HG02623 (cell line): Measurements from ENCODE around the gene PTPN6.

Experiments used
- ATAC-seq: cut with Tn5 transposase; IDR thresholded peaks from one replicate; pipeline ENCODE4 v1.9.1; 2021; ENCODE audit warnings: moderate library complexity; ENCODE audit not compliant: unreplicated experiment

PTPN6 gene

DNA sequence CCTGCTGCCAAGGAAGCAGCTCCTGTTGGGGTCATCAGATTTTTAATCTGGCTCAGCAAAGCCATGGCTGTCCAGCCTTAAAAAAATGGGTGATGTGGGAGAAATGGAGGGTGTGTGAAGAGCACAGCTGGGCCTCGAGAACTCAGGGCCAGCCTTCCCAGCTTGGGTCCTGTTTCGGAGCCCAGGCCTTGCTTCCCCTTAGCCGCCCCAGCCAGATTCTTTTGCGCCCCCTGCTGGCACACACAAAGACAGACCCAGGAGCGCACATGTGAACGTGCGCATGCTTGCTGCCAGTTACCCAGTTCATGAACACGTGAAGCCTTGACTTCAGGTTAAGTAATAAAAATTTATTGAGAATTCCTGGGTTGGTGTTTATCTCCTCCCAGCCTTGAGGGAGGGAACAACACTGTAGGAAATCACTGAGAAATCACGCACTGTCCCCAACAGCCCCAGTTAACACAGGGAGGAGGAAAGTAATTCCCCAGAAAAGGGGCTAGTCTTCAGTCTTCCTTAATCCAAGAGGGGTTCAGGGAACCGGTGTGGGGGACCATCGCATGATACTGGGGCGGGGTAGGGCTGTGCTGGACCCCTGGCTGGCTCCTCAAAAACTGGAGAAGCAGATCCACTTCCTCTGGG, 14.0 kb downstream of the PTPN6 start:
- no peak for ATAC-seq

DNA sequence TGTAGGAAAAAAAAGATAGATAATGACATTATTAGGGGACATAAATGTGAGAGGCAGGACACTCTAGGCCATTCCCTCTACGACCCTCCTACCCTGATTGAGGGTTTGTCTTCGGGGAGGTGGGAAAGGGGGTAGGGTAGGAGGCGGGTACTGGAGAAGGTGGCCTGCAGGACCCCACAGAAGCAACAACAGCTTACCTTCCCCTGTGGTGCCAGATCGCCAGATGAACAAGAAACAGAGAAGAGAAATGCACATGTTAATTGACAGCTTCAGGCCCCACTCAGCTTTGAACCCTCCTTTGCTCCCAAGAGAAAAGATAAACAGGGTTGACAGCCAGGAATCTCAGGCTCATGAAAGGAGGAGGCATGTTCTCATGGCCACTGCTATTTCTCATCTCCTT, 14.6 kb downstream of the PTPN6 start:
- ATAC-seq = no peak

DNA sequence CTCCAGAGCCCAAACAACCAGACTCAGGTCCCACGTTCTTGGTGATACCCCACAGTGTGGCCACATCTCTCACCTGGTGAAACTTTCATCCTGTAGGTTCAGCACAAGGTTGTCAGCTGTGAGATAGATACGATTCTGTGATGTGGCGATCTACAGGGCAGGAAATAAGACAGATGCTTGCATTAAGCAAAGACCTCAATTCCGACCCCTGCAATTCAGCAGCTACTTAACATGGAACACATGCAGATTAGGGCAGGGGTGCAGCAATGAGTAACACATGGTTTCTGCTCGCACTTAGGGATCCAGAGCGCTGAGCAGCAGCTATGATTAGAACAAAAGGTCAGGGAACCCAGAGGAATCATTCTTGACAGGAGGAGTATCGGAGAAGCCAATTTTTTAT, 15.2 kb downstream of the PTPN6 start:
- no peak for ATAC-seq

DNA sequence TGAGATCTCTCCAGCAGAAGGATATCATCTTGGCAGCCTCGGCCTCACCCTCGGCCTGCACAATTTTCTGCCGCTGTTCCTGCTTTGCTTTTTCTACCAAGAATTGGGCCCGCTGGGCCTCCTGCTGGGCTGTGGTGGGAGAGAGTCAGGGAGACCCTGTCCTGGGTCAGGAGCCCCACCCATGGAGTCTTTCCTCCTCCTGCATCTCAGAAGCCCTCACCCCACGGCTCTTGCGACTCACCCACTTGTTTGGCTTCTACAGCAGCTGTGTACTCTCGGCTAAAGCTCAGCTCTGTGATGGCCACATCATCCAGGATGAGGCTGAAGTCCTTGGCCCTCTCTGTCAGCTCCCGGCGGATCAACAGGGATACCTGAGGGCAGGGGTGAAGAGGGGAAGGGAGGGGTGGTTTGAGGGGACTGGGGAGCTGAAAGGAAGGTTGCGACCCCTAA, 16.5 kb downstream of the PTPN6 start:
- no peak for ATAC-seq

DNA sequence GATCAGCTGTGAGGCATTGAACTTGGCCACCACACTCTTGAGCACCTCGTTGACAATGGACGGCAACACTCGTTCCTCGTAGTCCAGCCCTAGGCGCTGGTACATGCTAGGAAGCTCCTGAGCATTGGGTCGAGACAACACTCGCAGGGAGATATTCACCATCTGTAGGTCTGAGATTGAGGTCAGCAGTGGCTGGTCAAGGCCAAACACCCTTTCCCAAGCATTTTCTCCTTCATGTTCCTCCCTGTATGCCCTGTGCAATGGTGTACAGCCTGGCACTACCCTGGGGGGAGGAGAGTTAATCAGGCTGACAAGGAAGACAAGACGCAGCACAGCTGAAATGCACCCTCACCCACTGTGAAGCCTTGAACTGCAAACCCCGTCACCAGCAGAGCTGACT, 17.3 kb downstream of the PTPN6 start:
- no peak for ATAC-seq

DNA sequence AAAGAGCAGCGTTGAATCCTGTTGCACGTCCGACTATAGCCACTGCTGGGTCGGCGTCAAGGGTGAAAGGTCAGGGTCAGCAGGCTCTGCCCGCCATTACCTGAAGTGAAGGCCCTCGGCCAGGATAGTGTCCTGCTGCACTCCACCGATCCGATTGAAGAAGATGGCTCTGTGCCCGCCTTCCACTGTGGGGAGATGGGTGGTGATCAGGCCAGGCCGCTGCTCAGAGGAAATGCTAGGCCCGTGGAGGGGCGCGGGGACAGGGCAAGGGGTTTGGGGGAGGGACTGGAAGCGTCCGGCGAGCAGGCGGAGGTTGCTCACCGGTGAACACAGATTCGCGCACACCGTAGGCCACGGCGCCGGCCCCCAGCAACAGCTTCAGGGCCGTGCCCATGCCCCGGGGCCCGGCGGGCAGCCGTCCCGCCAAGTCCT, 19.0 kb downstream of the PTPN6 start:
- ATAC-seq = peak; percentile 22

DNA sequence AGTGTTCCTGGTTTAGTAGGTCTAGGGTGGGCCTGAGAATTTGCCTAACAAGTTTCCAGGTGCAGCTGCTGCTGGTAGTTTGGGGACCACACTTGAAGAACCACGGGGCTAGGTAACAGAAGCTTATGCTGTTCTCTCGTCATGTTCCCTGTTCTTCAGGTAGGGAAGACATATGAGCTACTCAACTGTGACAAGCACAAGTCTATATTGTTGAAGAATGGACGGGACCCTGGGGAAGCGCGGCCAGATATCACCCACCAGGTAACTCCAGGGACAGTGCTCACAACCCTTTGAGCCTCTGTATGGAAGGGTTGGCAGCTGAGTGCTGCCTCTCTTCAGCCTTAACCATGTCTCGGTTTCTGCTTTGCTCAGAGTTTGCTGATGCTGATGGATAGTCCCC, 23.0 kb downstream of the PTPN6 start:
- no peak for ATAC-seq

DNA sequence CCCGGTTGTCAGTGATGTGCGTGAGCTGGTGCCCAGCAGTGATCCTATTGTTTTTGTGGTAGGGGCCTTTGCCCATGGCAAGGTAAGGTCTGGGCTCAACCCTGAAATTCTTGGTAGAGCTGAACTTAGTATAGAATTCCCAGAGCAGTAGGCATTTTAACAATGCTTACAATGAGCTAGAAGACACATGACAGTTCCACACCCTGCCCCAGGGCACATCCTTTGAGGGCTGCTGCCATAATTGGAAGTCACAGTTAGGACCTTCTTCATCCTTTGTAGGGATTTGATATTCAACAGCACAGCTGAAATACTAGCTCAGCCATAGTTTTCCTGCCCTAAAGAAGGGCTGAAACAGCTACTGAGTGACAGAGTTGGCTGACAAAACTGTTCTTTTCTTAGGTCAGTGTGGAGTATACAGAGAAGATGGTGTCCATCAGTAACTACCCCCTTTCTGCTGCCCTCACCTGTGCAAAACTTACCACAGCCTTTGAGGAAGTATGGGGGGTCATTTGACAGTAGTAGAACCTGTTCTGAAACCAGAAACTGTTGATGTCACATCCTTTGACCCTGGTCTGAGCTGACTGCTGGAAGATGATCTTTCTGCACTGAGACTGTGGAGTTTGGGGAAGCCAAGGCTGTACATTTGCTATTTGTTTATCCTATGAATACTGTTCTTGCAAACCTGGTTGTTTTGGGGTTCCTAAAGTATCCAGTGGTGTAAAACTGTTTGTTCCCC, 24.3 kb downstream of the PTPN6 start:
- ATAC-seq = no peak

DNA sequence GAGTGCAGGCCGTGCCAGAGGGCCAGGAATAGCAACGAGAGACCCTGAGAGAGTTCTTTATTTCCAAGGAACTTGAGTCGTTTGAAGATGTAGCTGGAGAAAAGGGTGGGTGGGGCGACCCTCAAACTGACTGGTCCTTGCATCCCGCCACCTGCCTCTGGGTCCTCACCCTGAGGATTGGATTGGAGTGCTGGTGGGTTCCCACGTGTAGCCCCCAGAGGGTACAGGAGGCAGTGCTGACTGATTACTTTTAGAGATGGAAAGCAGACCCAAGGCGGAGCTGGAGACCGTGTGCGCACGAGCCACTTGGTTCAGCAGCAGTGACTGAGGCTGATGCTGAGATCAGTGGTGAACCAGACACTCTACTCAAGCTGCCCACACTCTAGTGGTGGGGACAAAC, 26.5 kb downstream of the PTPN6 start:
- ATAC-seq = no peak

DNA sequence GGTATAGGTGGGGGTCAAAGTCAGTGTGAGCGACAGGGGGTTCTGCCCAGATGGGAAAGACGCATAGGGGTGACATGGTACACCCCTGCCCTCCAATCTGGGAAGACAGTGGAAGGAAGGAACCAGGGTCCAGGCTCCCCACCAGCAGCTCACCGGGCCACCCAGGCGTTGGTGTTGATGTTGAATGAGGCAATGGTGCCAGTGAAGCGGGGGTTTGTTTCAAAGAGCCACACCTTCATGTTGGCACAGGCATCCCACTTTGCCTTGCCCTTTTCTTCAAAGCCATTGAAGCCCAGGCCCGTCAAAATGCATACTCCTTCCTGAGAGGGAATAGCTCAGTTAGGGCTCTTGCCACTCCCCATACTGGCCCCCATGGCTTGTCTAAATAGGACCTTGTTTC, 27.0 kb downstream of the PTPN6 start:
- no peak for ATAC-seq

DNA sequence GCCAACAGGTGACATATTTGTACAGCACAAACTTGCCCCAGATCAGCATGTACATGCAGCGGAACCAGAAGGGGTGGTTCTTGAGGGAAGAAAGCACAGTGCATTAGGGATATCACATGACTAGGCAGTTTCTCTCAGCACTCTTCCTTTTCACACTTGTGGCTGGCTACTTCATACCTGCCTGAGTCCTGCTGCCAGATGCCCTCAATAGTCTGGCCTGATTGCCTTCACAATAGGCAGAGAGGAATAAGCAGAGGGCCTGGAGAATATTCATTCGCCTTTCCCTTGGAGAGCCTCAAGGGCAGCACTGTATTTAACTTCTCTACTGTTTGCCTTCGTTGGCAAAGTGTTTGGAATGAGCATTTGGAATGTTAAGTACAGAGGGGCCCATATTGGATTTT, 27.5 kb downstream of the PTPN6 start:
- no peak for ATAC-seq

DNA sequence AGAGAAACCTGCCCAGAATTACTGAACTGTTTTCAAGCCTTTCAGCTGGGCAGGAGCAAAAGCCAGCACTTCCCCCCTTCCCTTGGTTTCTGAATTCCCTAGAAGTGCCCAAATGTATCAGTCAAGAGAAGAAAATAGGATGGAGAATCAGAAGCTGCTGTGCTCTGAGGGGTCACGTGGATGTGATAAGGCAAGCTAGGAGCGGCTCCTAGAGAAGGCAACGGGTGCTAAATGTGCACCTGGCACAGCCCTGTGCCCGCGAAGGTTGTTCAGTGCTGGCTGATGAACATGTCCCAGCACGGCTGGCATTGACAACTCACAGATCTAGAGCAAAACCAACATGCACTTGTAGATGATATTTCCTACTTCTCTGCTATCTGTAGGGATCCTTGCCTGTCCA, 27.9 kb downstream of the PTPN6 start:
- no peak for ATAC-seq

DNA sequence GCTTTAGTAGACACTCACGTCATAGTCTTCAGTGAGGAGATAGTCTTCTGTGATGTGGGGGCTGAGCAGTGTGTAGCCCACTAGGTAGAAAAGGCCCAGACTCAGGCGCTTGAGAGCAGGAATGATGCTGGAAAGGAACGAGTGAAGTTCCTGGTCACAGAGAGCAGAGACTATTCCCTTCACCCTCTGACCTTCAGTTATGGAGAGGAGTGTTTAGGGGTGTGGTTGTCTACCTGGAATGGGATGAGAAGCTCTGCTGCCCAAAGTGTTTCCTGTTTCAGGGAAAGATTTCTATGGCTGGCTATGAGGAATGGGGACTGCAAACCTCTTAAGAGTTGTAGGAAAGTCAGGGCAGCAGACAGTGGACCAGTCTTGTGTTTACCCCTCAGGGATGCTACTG, 28.3 kb downstream of the PTPN6 start:
- no peak for ATAC-seq

DNA sequence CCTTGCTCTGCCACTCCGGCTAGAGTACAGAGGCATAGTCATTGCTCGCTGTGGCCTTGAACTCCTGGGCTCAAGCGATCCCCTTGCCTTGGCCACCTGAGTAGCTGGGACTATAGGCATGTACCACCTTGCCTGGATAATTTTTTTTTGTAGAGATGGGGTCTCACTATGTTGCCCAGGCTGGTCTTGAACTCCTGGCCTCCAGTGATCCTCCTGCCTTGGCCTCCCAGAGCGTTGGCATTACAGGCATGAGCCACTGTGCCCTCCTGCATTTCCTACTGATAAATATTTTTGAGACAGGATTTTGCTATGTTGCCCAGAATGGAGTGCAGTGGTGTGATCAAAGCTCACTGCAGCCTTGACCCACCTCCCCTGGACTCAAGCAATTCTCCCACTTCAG, 28.9 kb downstream of the PTPN6 start:
- ATAC-seq = no peak

DNA sequence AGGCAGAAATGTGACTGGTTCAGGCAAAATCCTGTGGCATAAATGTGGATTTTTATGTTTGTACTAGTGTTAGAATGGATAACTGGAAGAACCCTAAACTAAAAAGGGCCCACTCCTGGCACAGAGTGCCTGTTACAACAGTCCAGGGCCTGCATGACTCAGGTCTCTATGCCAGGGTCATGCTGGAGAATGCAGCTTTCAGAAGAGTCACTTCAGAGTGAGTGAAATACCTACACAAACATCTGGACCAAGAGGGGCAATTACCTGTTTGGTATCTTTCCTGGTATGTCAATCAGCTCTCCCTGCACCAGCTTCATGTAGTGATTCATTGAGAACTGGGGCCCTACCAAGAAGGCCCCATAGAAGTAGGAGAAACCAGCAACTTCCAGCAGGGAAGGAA, 29.6 kb downstream of the PTPN6 start:
- no peak for ATAC-seq

DNA sequence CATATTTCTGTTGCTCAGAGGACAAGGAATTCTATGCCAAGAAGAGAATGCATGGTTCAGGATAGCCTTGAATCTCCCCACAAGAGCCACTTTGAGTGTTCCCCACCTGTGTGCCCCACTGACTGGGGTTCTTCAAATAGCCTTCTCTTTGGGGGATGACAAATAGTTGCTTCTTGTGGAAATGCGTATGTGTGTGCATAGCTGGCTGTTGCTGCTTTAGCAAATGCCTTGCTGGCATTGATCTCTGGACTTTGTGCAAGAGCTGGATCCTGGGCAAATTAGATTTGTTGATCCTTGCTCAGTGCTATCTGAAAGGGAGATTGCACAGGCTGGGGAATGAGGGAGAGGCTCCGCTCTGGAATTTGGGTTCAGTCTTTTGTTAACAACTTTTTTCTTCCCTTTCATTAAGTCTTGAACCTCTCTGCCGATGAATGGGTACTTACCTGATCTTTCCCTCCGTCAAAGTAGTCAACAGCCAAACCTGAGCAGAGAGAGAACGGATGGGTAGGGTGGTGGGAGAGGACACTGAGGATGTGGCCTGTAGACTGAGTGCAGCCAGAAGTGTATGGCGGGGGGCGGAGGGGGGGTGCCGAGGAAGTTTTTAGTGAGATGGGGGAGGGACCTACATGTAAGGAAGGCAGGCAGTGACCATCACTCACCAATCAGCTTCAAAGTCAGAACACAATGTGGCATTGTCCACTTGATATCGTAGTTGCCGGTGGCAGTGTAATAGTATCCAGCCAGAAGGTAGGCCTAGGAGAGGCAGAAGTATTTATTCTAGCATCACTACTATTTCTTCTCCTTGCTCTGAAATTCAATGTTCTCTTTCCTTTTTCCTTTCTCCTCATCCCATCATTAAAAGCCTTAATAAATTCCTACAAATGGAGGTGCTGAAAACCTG, 30.2 kb downstream of the PTPN6 start:
- no peak for ATAC-seq

DNA sequence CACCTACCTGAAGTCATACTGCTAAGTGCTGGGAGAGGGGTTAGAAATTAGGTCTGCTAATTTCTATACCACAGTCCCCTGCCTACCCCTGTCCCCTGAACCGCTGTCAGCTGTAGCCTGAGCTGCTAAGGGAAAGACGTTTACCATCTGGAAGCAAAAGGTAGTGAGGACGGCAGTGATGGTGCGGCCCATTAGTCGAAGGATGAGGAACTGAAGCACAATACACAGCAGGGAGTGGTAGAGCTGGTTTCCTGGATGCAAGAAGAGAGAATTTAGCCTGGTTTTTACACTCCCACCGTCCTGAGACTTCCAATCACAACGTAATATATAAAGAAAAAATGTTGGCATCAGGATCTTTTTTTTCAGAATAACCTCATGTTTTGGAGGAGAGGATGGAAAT, 31.4 kb downstream of the PTPN6 start:
- no peak for ATAC-seq

DNA sequence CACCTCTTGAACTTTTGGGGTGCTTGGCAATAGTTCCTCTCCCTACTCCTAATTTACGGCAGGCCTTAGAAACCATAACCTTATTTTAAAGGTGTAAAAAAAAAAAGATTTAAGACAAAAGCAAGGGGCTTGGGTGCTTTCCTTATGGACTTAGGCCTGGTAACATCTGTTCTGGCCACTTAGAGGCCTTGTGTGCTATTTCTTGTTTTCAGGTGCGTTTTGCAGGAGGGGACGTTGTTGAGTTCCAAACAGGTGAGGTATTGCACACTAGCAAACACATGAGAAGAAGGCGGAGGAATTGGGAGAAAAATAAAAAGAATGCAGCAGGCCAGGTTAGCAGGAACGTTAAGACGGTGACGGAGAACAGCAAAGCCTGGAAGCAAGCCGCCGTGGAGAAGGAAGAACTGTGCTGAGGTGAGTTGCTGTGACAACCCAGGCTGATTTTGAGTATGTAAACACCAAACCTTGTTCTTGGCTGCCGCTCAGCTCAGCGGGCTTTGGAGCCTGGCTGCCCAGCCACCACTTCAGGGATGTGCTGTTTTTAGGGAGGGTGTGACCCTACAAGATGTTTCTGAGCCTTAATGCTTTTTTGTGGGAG, 36.9 kb downstream of the PTPN6 start:
- ATAC-seq = no peak

DNA sequence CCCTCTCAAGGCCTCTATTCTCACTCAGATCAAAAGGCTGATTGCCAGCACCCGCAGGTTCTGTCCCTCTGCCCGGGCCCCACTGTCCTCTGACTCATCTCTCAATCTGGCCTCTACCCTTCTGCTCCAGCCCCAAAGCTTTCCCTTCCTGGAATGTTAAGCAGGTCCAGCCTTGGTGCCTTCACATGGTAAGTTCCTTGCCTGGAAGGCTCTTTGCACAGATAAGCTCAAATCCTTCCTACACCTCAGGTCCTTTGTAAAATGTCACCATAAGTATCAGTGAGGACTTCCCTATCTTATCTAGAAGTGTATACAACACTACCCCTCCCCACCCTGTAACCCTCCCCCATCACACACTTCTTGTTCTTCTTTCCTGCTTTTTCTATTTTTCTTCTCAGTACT, 44.9 kb downstream of the PTPN6 start:
- no peak for ATAC-seq

DNA sequence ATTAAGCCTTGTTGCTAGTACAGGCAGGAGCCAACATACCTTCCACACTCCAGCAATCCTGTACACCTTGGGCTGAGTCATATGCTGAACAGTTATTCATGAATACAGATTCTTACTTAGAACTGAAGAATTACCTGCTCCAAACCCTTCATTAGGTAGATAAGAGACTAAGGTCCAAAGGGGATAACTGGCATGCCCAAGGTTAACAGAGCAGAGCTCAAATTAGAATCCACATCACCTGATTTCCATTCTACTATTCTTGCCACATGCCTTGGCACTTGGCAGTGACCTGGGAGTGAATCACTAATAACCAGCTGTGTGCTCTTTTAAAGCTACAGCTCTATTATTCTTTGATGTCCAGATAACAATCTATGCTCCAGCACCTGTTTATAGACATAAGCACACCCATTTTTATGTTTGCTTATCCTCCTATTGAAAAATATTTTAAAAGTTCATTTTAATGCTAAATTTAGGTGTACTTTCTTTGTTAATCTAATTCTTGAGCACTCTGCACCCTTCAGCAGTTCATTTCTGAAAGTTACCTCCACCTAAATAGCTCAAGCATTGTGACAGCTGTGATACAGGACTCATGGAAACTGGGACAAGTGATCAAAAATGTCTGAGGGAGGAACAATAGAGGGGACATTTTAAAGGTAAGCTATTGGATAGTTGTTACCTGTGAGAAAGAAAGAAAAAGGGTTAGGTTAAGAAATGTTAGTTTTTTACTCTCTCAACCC, 47.7 kb downstream of the PTPN6 start:
- no peak for ATAC-seq
